HEK293T (cell line): ENCODE measurements around the gene CTU2.

Source experiments
- BHLHE40 ChIP-seq: fragments of 450-650 bp; IDR thresholded peaks from 2 replicates; pipeline ENCODE4 v1.6.1; 2016; ENCODE audit warnings: mild to moderate bottlenecking, moderate library complexity, borderline replicate concordance
- ELF4 ChIP-seq: fragments of 450-650 bp; IDR thresholded peaks from 2 replicates; pipeline ENCODE4 v1.6.1; 2017; ENCODE audit warnings: antibody characterized with exemption
- FOXA1 ChIP-seq: fragments of 450-650 bp; IDR thresholded peaks from 2 replicates; pipeline ENCODE4 v1.6.1; 2016; ENCODE audit warnings: mild to moderate bottlenecking
- FOXM1 ChIP-seq: fragments of 450-650 bp; IDR thresholded peaks from 2 replicates; pipeline ENCODE4 v1.6.1; 2017; ENCODE audit warnings: mild to moderate bottlenecking, borderline replicate concordance
- NFRKB ChIP-seq: fragments of 450-650 bp; IDR thresholded peaks from 2 replicates; pipeline ENCODE4 v1.6.1; 2016; ENCODE audit warnings: mild to moderate bottlenecking, moderate library complexity

GRCh38 chr16:88697116-88697830 lies 9.0 kb upstream of the CTU2 start:
- TF ChIP-seq NFRKB (no peak), FOXA1 (no peak), FOXM1 (no peak), BHLHE40 (no peak), ELF4 (no peak)
